Keratinocyte (primary cell): ENCODE measurements around the gene LRBA. TPM values are rescaled to one million over a fixed set of nuclear protein-coding genes. Genes with fewer than 3 reads are reported as not detected.

Source experiments
- DNase-seq: peaks from one replicate; pipeline ENCODE4 v3.0.0-alpha.2; 2011; ENCODE audit warnings: low read depth, missing footprints, low spot score
- FAIRE-seq: peaks from 2 replicates; lab custom pipeline; 2011; peaks lifted over from hg19 to GRCh38; lab: Jason Lieb, UNC
- H2AFZ ChIP-seq: 2 replicates; pipeline ENCODE4 v1.6.0; 2012; ENCODE audit warnings: low read length, control low read depth, inconsistent platforms; ENCODE audit not compliant: control insufficient read depth
- H3K27ac ChIP-seq: 2 replicates; pipeline ENCODE4 v1.5.1; 2011; ENCODE audit warnings: low read length; ENCODE audit not compliant: control insufficient read depth, insufficient read depth
- H3K27me3 ChIP-seq: 3 replicates; pipeline ENCODE4 v1.6.0; 2011; ENCODE audit warnings: low read length; ENCODE audit not compliant: control insufficient read depth, insufficient read depth; ENCODE audit errors: extremely low read depth
- H3K36me3 ChIP-seq, 2 experiments: 2 replicates in 1 of 2; 3 replicates in 1 of 2; pipeline ENCODE4 v1.5.1; 2011; ENCODE audit warnings: low read length in 2 of 2, mild to moderate bottlenecking in 1 of 2; ENCODE audit not compliant: control insufficient read depth in 2 of 2, insufficient read depth in 2 of 2; ENCODE audit errors: extremely low read depth in 1 of 2
- H3K4me1 ChIP-seq: 3 replicates; pipeline ENCODE4 v1.5.1; 2011; ENCODE audit warnings: low read length; ENCODE audit not compliant: control insufficient read depth, insufficient read depth; ENCODE audit errors: extremely low read depth
- H3K4me2 ChIP-seq: 3 replicates; pipeline ENCODE4 v1.6.0; 2011; ENCODE audit warnings: low read depth, low read length; ENCODE audit not compliant: control insufficient read depth, insufficient read depth; ENCODE audit errors: extremely low read depth
- H3K4me3 ChIP-seq, 3 experiments: fragments of 200-600 bp in 1 of 3; sonication (generic) in 1 of 3; 2 replicates in 2 of 3; 3 replicates in 1 of 3; pipeline ENCODE4 v1.5.1; 2011 to 2016; ENCODE audit warnings: low read length in 3 of 3, mild to moderate bottlenecking in 3 of 3, control low read depth in 2 of 3, inconsistent platforms in 1 of 3, low read depth in 1 of 3, mixed read lengths in 1 of 3, mixed run types in 1 of 3, moderate library complexity in 1 of 3; ENCODE audit not compliant: control insufficient read depth in 2 of 3, insufficient read depth in 2 of 3; ENCODE audit errors: extremely low read depth in 1 of 3
- H3K79me2 ChIP-seq: 2 replicates; pipeline ENCODE4 v1.6.0; 2012; ENCODE audit warnings: low read length; ENCODE audit not compliant: control insufficient read depth, insufficient read depth
- H3K9ac ChIP-seq: 3 replicates; pipeline ENCODE4 v1.6.0; 2011; ENCODE audit warnings: low read length; ENCODE audit not compliant: control insufficient read depth, insufficient read depth; ENCODE audit errors: extremely low read depth
- H3K9me1 ChIP-seq: 3 replicates; pipeline ENCODE4 v1.6.0; 2011; ENCODE audit warnings: low read length; ENCODE audit not compliant: control insufficient read depth, insufficient read depth; ENCODE audit errors: extremely low read depth
- H3K9me3 ChIP-seq: 2 replicates; pipeline ENCODE4 v1.5.1; 2012; ENCODE audit warnings: low read depth, low read length; ENCODE audit not compliant: control insufficient read depth
- H4K20me1 ChIP-seq: 3 replicates; pipeline ENCODE4 v1.6.0; 2011; ENCODE audit warnings: low read length; ENCODE audit not compliant: control insufficient read depth, insufficient read depth; ENCODE audit errors: extremely low read depth
- CTCF ChIP-seq, 3 experiments: IDR thresholded peaks in 1 of 3; conservative IDR thresholded peaks in 1 of 3; optimal IDR thresholded peaks in 1 of 3; 2 replicates in 2 of 3; 3 replicates in 1 of 3; pipeline versions ENCODE3 to v1.5.1; 2011; ENCODE audit warnings: low read length in 3 of 3, mild to moderate bottlenecking in 3 of 3, moderate library complexity in 2 of 3, control low read depth in 1 of 3, inconsistent platforms in 1 of 3; ENCODE audit not compliant: insufficient read depth in 2 of 3; ENCODE audit errors: extremely low read depth in 1 of 3
- EZH2 ChIP-seq: IDR thresholded peaks from one replicate; pipeline ENCODE4 v1.6.1; 2012; ENCODE audit warnings: inconsistent platforms, mild to moderate bottlenecking, low read length, moderate library complexity
- dilution Hi-C: fragments of 300-500 bp; cut with MboI; formaldehyde crosslinking; loops from one replicate; pipeline ENCODE4 v1.7.0; 2020; ENCODE audit warnings: low sequenced_read_pairs; ENCODE audit not compliant: extremely low pct_ligation_motif_present
- polyA plus RNA-seq, 5 experiments: library from polyadenylated mRNA; depleted of rRNA in 3 of 5; stranded (reverse) in 3 of 5; stranded (forward) in 1 of 5; unstranded in 1 of 5; fragments of >200 nt; gene quantifications; 1 replicate in 1 of 5; 2 replicates in 3 of 5; 3 replicates in 1 of 5; pipeline versions ENCODE4 v1.2.1 to v1.2.3, GENCODE V29; 2011 to 2012; ENCODE audit warnings: missing spikeins in 2 of 5, low read depth in 1 of 5, low replicate concordance in 1 of 5

LRBA gene
- polyA plus RNA-seq, 1 donor (not counting 4 experiments of a cell fraction or from before 2014, with no cell fraction given), result 35.6 TPM

DNA sequence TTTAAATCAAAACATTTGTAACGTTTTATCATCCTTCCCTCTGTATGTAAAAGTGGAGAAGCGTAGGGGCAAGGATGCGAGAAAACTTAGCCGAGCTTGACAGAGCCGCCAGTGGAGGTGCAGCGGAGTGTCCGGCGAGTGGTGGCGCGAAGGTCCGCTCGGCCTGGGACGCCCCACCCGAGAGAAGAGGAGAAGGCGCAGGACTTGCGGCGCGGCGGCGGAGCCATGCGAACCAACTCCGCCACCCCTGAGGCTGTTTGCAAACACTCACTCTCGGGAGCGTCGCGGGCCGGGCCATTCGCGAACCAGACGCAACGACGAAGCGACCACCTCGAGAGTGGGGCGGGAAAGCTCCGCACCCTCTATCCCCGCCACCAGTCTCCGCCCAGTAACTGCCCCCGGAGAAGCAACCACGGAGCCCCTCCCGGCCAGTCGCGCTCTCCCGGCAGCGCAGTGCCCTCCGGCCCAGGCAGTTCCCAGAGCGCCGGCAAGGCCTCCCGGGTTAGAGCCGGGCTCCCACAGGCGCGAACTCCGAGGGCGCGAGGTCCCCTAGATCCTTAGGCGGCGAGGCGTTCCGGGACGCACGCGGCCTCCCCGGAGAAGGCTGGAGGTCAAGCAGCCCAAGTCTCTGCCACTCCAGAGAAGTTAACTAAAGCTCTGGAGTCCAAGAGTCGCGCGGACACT is 435.4 kb downstream of the LRBA start:
- DNase-seq, result no peak
- no peak for FAIRE-seq
- Histone ChIP-seq H3K9me3 (peaks cover 2% of the 10 kb centered on the region), H3K27ac (no peak overlapping the region), H3K4me3 (no peak overlapping the region), H3K9ac (no peak overlapping the region), H4K20me1 (no peaks in the 10 kb centered on the region), H3K79me2 (no peaks in the 10 kb centered on the region), H3K36me3 (peaks cover 8 to 10% of the 10 kb centered on the region in 2 experiments), H3K4me1 (no peaks in the 10 kb centered on the region), H2AFZ (no peak overlapping the region), H3K9me1 (no peaks in the 10 kb centered on the region), H3K27me3 (no peaks in the 10 kb centered on the region), H3K4me2 (no peak overlapping the region)
- dilution Hi-C loops, result no loop called here
- TF ChIP-seq EZH2, result no peak
- TF ChIP-seq CTCF (optimal IDR thresholded peaks at IDR 0.05 in 1 of 3, IDR thresholded peaks at IDR 0.05 in 1 of 3, conservative IDR thresholded peaks at IDR 0.05 in 1 of 3; ENCODE audit: extremely low read depth in 1 of 3, insufficient read depth in 2 of 3, low read length in 3 of 3), result no peak

- H3K9me1 ChIP-seq, result no peaks in the 10 kb centered on the region
- dilution Hi-C loops, result no loop called here
- H3K36me3 ChIP-seq, result peaks cover 8 to 9% of the 10 kb centered on the region in 2 experiments
- H3K79me2 ChIP-seq, result no peaks in the 10 kb centered on the region
- H3K27me3 ChIP-seq, result no peaks in the 10 kb centered on the region
- H3K4me1 ChIP-seq, result no peaks in the 10 kb centered on the region
- H3K9me3 ChIP-seq, result peaks cover 2% of the 10 kb centered on the region
- TF ChIP-seq CTCF (optimal IDR thresholded peaks at IDR 0.05 in 1 of 3, IDR thresholded peaks at IDR 0.05 in 1 of 3, conservative IDR thresholded peaks at IDR 0.05 in 1 of 3; ENCODE audit: extremely low read depth in 1 of 3, insufficient read depth in 2 of 3, low read length in 3 of 3), result no peak
- no peak for TF ChIP-seq EZH2
- H3K9ac ChIP-seq, result no peak overlapping the region
- peak; percentile 52 for FAIRE-seq
- no peak overlapping the region for H3K4me3 ChIP-seq
- no peak overlapping the region for H3K27ac ChIP-seq
- no peak for DNase-seq
- H2AFZ ChIP-seq, result no peak overlapping the region
- no peaks in the 10 kb centered on the region for H4K20me1 ChIP-seq
- H3K4me2 ChIP-seq, result no peak overlapping the region
These were observed 436.2 kb downstream of the LRBA start for GRCh38 chr4:150578745-150579501.
